SK-N-SH treated with all-trans-retinoic acid at 6 μM for 48 hours (cell line): Measurements from ENCODE around the gene ST6GALNAC3.

Experiments used
- ATAC-seq: fragments of 200-7000 bp; cut with Tn5 transposase; 3 replicates; pipeline ENCODE4 v1.9.1; 2020; ENCODE audit warnings: mild to moderate bottlenecking, moderate library complexity
- ARNTL ChIP-seq: fragments of 450-650 bp; formaldehyde crosslinking; IDR thresholded peaks from 2 replicates; pipeline ENCODE4 v1.5.0; 2020; ENCODE audit warnings: low read depth, mild to moderate bottlenecking, moderate library complexity, borderline replicate concordance
- ESRRG ChIP-seq: fragments of 250-450 bp; sonication (Bioruptor Pico); IDR thresholded peaks from 2 replicates; pipeline ENCODE4 v1.6.1; 2021; ENCODE audit warnings: mild to moderate bottlenecking
- GLIS3 ChIP-seq: fragments of 250-450 bp; sonication (Bioruptor Pico); IDR thresholded peaks from 2 replicates; pipeline ENCODE4 v1.5.0; 2020; ENCODE audit warnings: mild to moderate bottlenecking, moderate library complexity
- ISL1 ChIP-seq: fragments of 250-450 bp; sonication (Bioruptor Pico); IDR thresholded peaks from 2 replicates; pipeline ENCODE4 v2.1.2; 2022; ENCODE audit warnings: mild to moderate bottlenecking, moderate library complexity
- OSR1 ChIP-seq: fragments of 250-450 bp; sonication (Bioruptor Pico); IDR thresholded peaks from 2 replicates; pipeline ENCODE4 v1.8.0; 2022; ENCODE audit warnings: moderate library complexity, mild to moderate bottlenecking, inconsistent platforms
- PATZ1 ChIP-seq: fragments of 250-450 bp; sonication (Bioruptor Pico); IDR thresholded peaks from 2 replicates; pipeline ENCODE4 v1.8.0; 2020; ENCODE audit warnings: mild to moderate bottlenecking, moderate library complexity, borderline replicate concordance
- POU6F1 ChIP-seq: fragments of 250-450 bp; sonication (Bioruptor Pico); IDR thresholded peaks from 2 replicates; pipeline ENCODE4 v1.8.0; 2021; ENCODE audit warnings: low read depth, mild to moderate bottlenecking, moderate library complexity, borderline replicate concordance
- PPARA ChIP-seq: fragments of 250-450 bp; sonication (Bioruptor Pico); IDR thresholded peaks from 2 replicates; pipeline ENCODE4 v1.5.0; 2020; ENCODE audit warnings: mild to moderate bottlenecking, borderline replicate concordance
- RARB ChIP-seq: fragments of 250-450 bp; sonication (Bioruptor Pico); IDR thresholded peaks from 2 replicates; pipeline ENCODE4 v1.8.0; 2021; ENCODE audit warnings: mild to moderate bottlenecking, moderate library complexity
- SNAI2 ChIP-seq: fragments of 250-450 bp; sonication (Bioruptor Pico); IDR thresholded peaks from 2 replicates; pipeline ENCODE4 v1.5.0; 2020; ENCODE audit warnings: mild to moderate bottlenecking, moderate library complexity
- TCF4 ChIP-seq: fragments of 250-450 bp; sonication (Bioruptor Pico); IDR thresholded peaks from 2 replicates; pipeline ENCODE4 v1.8.0; 2021; ENCODE audit warnings: mild to moderate bottlenecking, moderate library complexity, borderline replicate concordance
- TOX ChIP-seq: fragments of 250-450 bp; sonication (Bioruptor Pico); IDR thresholded peaks from 2 replicates; pipeline ENCODE4 v1.8.0; 2021; ENCODE audit warnings: mild to moderate bottlenecking, moderate library complexity, borderline replicate concordance
- TSHZ2 ChIP-seq: fragments of 250-450 bp; sonication (Bioruptor Pico); IDR thresholded peaks from 2 replicates; pipeline ENCODE4 v1.5.0; 2020; ENCODE audit warnings: mild to moderate bottlenecking, moderate library complexity
- ZFP3 ChIP-seq: fragments of 250-450 bp; sonication (Bioruptor Pico); IDR thresholded peaks from 2 replicates; pipeline ENCODE4 v1.5.0; 2020; ENCODE audit warnings: mild to moderate bottlenecking, moderate library complexity
- ZFP30 ChIP-seq: fragments of 450-650 bp; formaldehyde crosslinking; IDR thresholded peaks from 2 replicates; pipeline ENCODE4 v1.5.0; 2022; ENCODE audit warnings: mild to moderate bottlenecking, moderate library complexity
- ZNF565 ChIP-seq: fragments of 450-650 bp; formaldehyde crosslinking; conservative IDR thresholded peaks from 2 replicates; pipeline ENCODE4 v1.5.0; 2020; ENCODE audit warnings: low read depth, mild to moderate bottlenecking, moderate library complexity
- ZNF70 ChIP-seq: fragments of 450-650 bp; formaldehyde crosslinking; IDR thresholded peaks from 2 replicates; pipeline ENCODE4 v1.5.0; 2020; ENCODE audit warnings: mild to moderate bottlenecking, moderate library complexity
- ZNF8 ChIP-seq: fragments of 450-650 bp; formaldehyde crosslinking; IDR thresholded peaks from 2 replicates; pipeline ENCODE4 v1.5.0; 2020; ENCODE audit warnings: mild to moderate bottlenecking, moderate library complexity
- TF ChIP-seq, protein P1 (sequence below): fragments of 250-450 bp; sonication (Bioruptor Pico); IDR thresholded peaks from 2 replicates; pipeline ENCODE4 v1.5.1; 2021; ENCODE audit warnings: mild to moderate bottlenecking, moderate library complexity
- TF ChIP-seq, protein P2 (sequence below): fragments of 250-450 bp; sonication (Bioruptor Pico); IDR thresholded peaks from 2 replicates; pipeline ENCODE4 v1.5.1; 2020; ENCODE audit warnings: low read depth, mild to moderate bottlenecking, moderate library complexity

The ST6GALNAC3 gene

GRCh38 chr1:76450229-76450628 lies 375.7 kb downstream of the ST6GALNAC3 start:
- ATAC-seq: no peak

GRCh38 chr1:76463278-76463677 lies 388.7 kb downstream of the ST6GALNAC3 start:
- no peak for ATAC-seq
- TF ChIP-seq ZNF70 (CRISPR knock-in tag) (no peak), ISL1 (CRISPR knock-in tag) (no peak), ZFP30 (CRISPR knock-in tag) (no peak), TSHZ2 (CRISPR knock-in tag) (no peak), RARB (CRISPR knock-in tag) (no peak), POU6F1 (no peak), SNAI2 (no peak), PATZ1 (CRISPR knock-in tag) (no peak), ZFP3 (no peak), GLIS3 (CRISPR knock-in tag) (no peak), ZNF8 (CRISPR knock-in tag) (no peak), TOX (no peak), ARNTL (no peak), ZNF565 (CRISPR knock-in tag) (no peak), PPARA (no peak)
- TF ChIP-seq, protein P1, sequence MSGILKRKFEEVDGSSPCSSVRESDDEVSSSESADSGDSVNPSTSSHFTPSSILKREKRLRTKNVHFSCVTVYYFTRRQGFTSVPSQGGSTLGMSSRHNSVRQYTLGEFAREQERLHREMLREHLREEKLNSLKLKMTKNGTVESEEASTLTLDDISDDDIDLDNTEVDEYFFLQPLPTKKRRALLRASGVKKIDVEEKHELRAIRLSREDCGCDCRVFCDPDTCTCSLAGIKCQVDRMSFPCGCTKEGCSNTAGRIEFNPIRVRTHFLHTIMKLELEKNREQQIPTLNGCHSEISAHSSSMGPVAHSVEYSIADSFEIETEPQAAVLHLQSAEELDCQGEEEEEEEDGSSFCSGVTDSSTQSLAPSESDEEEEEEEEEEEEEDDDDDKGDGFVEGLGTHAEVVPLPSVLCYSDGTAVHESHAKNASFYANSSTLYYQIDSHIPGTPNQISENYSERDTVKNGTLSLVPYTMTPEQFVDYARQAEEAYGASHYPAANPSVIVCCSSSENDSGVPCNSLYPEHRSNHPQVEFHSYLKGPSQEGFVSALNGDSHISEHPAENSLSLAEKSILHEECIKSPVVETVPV (CRISPR knock-in tag): no peak
- TF ChIP-seq, protein P2, sequence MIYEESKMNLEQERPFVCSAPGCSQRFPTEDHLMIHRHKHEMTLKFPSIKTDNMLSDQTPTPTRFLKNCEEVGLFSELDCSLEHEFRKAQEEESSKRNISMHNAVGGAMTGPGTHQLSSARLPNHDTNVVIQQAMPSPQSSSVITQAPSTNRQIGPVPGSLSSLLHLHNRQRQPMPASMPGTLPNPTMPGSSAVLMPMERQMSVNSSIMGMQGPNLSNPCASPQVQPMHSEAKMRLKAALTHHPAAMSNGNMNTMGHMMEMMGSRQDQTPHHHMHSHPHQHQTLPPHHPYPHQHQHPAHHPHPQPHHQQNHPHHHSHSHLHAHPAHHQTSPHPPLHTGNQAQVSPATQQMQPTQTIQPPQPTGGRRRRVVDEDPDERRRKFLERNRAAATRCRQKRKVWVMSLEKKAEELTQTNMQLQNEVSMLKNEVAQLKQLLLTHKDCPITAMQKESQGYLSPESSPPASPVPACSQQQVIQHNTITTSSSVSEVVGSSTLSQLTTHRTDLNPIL: no peak

More at GRCh38 chr1:76450229-76450628, 375.7 kb downstream of the ST6GALNAC3 start:
- no peak for TF ChIP-seq ISL1 (CRISPR knock-in tag)
- TF ChIP-seq ZFP30 (CRISPR knock-in tag): no peak
- no peak for TF ChIP-seq TCF4 (CRISPR knock-in tag)
- TF ChIP-seq PATZ1 (CRISPR knock-in tag): no peak
- TF ChIP-seq, protein P2: no peak
- TF ChIP-seq ZNF70 (CRISPR knock-in tag): no peak
- TF ChIP-seq ZNF565 (CRISPR knock-in tag): no peak
- TF ChIP-seq GLIS3 (CRISPR knock-in tag): no peak
- TF ChIP-seq ESRRG (CRISPR knock-in tag): no peak
- TF ChIP-seq OSR1 (CRISPR knock-in tag): no peak
- TF ChIP-seq TOX: no peak
- TF ChIP-seq, all 23 proteins: peak for 0
